ENCODE results near the gene MALT1. TPM values are rescaled to one million over a fixed set of nuclear protein-coding genes. Genes with fewer than 3 reads are reported as not detected.

Gene MALT1
- total and polyA plus RNA-seq, 9 of the 15 experiments (the other 6 are each of a cell fraction or from before 2014, with no cell fraction given): 0.14 to 1.6 (median 0.32) TPM

- H3K9me3 ChIP-seq (replicated peaks; ENCODE audit: control insufficient read depth, insufficient read depth, low read depth, low read length): no peaks in the 10 kb centered on the region
- H3K4me1 ChIP-seq (replicated peaks in 1 of 2; ENCODE audit: control insufficient read depth in 2 of 2, insufficient read depth in 2 of 2, low read length in 2 of 2): peaks cover 0 to 3% of the 10 kb centered on the region in 2 experiments; a peak in 3 of 5 replicates
- no peak for TF ChIP-seq RBM14 (IDR thresholded peaks at IDR 0.05; ENCODE audit: borderline replicate concordance, insufficient read depth, low read depth, low read length)
- TF ChIP-seq, protein P1, sequence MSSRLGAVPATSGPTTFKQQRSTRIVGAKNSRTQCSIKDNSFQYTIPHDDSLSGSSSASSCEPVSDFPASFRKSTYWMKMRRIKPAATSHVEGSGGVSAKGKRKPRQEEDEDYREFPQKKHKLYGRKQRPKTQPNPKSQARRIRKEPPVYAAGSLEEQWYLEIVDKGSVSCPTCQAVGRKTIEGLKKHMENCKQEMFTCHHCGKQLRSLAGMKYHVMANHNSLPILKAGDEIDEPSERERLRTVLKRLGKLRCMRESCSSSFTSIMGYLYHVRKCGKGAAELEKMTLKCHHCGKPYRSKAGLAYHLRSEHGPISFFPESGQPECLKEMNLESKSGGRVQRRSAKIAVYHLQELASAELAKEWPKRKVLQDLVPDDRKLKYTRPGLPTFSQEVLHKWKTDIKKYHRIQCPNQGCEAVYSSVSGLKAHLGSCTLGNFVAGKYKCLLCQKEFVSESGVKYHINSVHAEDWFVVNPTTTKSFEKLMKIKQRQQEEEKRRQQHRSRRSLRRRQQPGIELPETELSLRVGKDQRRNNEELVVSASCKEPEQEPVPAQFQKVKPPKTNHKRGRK (tag; IDR thresholded peaks at IDR 0.05): no peak
- no peak for TF ChIP-seq TSC22D4 (tag; IDR thresholded peaks at IDR 0.05)
- TF ChIP-seq ESRRA (IDR thresholded peaks at IDR 0.05; ENCODE audit: borderline replicate concordance, low read depth): no peak
- no peak for TF ChIP-seq ELF4 (CRISPR knock-in tag; IDR thresholded peaks at IDR 0.05)
- no peak for TF ChIP-seq FOXJ2 (tag; IDR thresholded peaks at IDR 0.05)
- no peak overlapping the region for H3K4me2 ChIP-seq (ENCODE audit: insufficient read depth, low read length)
- H3K4me3 ChIP-seq: no peak overlapping the region
- DNase-seq (ENCODE audit: extremely low read depth in 1 of 4, low spot score in 3 of 4) (no peak), ATAC-seq (no peak), FAIRE-seq (no peak)
- no peak overlapping the region for H3K27ac ChIP-seq (ENCODE audit: extremely low read depth, low read depth, low read length)
- no peak overlapping the region for H3K9ac ChIP-seq (ENCODE audit: insufficient read depth in 1 of 2, low read depth in 2 of 2, low read length in 2 of 2)
- no peaks in the 10 kb centered on the region for H3K36me3 ChIP-seq (ENCODE audit: control insufficient read depth, insufficient read depth, low read length)
- POLR2A ChIA-PET: no interaction called here
- H2AFZ ChIP-seq (ENCODE audit: low read depth, low read length): no peak overlapping the region
- intact Hi-C loops (cut with micrococcal nuclease) (no loop called here), in situ Hi-C loops (cut with MboI) (no loop called here)
- BruUV-seq (replicated peaks): no TSS peak
- CTCF ChIA-PET (ENCODE audit: low intra/inter-chr PET ratio): no interaction called here
- WGBS (ENCODE audit: insufficient coverage, low coverage, missing lambda C conversion rate): 2% methylated on average over 7 of the region's 12 CpGs
- no peaks in the 10 kb centered on the region for H3K9me1 ChIP-seq (ENCODE audit: control insufficient read depth, insufficient read depth, low read length)
- no peaks in the 10 kb centered on the region for H4K20me1 ChIP-seq (replicated peaks; ENCODE audit: control insufficient read depth, insufficient read depth, low read length)
- H3K27me3 ChIP-seq (ENCODE audit: control insufficient read depth in 2 of 2, insufficient read depth in 2 of 2, low read length in 2 of 2): no peaks in the 10 kb centered on the region
- no peaks in the 10 kb centered on the region for H3K79me2 ChIP-seq (ENCODE audit: control insufficient read depth, insufficient read depth, low read length)
These were observed 19.0 kb downstream of the MALT1 start for GRCh38 chr18:58690259-58690658.

All from K562 (cell line).